LNCAP (cell line): ENCODE data around the gene GPATCH2L.

Experiments
- CTCF ChIP-seq: fragments of 450-650 bp; IDR thresholded peaks from 2 replicates; pipeline ENCODE4 v1.5.1; 2017; ENCODE audit warnings: mild to moderate bottlenecking

GPATCH2L gene

GRCh38 chr14:76168531-76168930 is 16.8 kb downstream of the GPATCH2L start:
- no peak for TF ChIP-seq CTCF

- TF ChIP-seq CTCF: no peak
Observed at GRCh38 chr14:76169776-76170175, 18.1 kb downstream of the GPATCH2L start.

GRCh38 chr14:76174982-76175381 is 23.3 kb downstream of the GPATCH2L start:
- TF ChIP-seq CTCF: no peak

GRCh38 chr14:76175942-76176341 is 24.2 kb downstream of the GPATCH2L start:
- TF ChIP-seq CTCF: no peak

- peak; percentile 41; the same call in 1 of the 2 replicates for TF ChIP-seq CTCF
Observed at GRCh38 chr14:76181546-76181945, 29.8 kb downstream of the GPATCH2L start.

- no peak for TF ChIP-seq CTCF
Observed at GRCh38 chr14:76186308-76187027, 34.7 kb downstream of the GPATCH2L start.

GRCh38 chr14:76191297-76191696 is 39.6 kb downstream of the GPATCH2L start:
- TF ChIP-seq CTCF: no peak

GRCh38 chr14:76193696-76194095 is 42.0 kb downstream of the GPATCH2L start:
- TF ChIP-seq CTCF: no peak
